Smooth muscle cell of the brain vasculature (primary cell): ENCODE data around the gene ARMC6.
"Not testable (repeated sequence)": the region's sequence is repeated elsewhere in the genome, so short reads cannot be mapped to it uniquely, and the experiment has no call there.

Experiments
- DNase-seq: peaks from one replicate; pipeline ENCODE4 v3.0.0-alpha.2; 2012; ENCODE audit warnings: low read depth, low spot score

The ARMC6 gene

GRCh38 chr19:19022380-19022961, 10.9 kb upstream of the ARMC6 start:
- no peak for DNase-seq

DNA sequence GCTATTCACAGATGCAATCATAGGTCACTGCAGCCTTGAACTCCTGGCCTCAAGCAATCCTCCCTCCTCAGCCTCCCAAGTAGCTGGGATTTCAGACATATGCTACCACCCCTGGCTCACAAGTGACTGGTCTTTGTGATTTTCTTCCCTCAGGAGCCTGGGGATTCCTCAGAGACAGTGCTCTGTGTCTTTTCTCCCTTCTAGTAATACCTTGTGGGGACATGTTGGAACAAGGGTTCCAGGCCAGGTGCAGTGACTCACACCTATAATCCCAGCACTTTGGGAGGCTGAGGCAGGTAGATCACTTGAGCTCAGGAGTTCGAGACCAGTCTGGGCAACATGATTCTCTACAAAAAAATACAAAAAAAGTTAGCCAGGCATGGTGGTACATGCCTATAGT, 10.0 kb upstream of the ARMC6 start:
- DNase-seq = not testable (repeated sequence)

DNA sequence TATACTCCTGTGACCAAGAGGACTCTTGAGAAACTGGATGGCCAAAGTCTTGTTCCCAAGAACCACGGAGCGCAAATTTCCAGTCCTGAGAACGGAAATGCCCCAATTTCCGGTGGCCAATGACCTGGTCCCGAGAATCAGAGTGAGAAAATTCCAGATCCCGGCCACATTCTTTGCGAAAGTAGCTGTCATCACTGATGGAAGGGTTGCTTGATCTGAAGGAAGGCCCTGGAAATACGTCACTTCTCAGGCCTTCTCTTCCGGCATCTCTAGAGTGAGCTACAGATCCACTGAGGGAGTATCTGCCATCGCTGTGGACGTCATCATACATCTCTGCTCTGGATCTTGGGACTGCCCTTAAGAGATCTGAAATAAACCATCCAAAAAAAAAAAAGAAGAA, 7.5 kb upstream of the ARMC6 start:
- no peak for DNase-seq

DNA sequence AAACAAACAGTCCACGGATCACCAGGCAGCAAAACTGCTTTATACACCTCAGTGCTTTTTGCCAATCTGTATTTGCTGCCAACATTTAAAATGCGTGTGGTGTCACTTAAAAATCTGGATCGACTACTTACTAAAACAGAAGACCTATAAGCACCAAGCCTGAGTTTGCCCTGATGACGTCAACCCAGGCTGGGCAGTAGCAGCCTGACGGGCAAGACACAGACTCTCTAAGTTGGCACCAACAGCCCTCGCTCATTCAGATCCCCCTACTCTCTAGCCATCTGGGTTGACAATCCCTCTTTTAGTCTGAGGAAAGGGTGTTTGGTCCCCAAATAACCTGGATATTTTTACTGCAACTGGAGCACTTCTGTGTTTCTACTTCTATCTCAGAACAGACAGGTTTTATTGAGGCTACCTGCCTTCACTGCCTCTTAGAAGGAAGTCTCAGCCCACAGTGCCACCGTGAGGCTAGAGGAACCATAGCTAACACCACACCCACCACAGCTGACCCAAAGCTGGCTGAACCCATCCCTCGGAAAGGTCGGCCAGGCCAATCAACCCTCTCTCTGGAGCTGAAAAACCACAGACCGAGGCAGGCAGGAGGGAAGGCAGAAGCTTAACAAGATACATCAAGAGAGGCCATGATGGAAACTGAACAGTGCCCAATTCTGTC, 7.0 kb upstream of the ARMC6 start:
- no peak for DNase-seq

- DNase-seq = no peak
Observed at GRCh38 chr19:19027228-19027627, 6.2 kb upstream of the ARMC6 start.

DNA sequence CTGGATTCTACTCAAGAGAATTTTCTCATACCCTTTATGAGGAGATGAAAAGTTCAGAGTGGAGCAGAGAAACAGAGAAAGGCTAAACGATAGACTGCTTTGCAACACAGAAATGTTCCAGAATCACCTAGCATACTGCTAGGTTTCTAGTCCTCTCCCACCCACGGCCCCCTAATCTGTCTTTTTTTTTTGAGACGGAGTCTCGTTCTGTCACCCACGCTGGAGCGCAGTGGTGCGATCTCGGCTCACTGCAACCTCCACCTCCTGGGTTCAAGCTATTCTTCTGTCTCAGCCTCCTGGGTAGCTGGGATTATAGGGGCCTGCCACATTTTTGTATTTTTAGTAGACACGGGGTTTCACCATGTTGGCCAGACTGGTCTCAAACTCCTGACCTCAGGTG, 4.9 kb upstream of the ARMC6 start:
- no peak for DNase-seq

DNA sequence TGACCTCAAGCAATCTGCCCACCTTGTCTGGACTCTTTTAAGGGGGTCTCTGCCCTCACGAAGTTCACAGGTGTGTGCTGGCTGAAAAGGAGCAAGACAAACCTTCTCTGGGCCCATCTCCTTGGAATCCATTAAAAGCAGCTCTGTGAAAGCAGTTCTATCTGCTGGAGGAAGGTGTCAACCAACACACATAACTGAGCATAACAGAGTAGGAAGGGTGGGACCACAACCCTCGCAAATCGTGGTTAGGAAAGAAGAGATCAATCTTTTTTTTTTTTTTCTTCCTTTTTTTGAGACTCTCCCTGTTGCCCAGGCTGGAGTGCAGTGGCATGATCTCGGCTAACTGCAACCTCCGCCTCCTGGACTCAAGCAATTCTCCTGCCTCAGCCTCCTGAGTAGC, 1.5 kb upstream of the ARMC6 start:
- no peak for DNase-seq

DNA sequence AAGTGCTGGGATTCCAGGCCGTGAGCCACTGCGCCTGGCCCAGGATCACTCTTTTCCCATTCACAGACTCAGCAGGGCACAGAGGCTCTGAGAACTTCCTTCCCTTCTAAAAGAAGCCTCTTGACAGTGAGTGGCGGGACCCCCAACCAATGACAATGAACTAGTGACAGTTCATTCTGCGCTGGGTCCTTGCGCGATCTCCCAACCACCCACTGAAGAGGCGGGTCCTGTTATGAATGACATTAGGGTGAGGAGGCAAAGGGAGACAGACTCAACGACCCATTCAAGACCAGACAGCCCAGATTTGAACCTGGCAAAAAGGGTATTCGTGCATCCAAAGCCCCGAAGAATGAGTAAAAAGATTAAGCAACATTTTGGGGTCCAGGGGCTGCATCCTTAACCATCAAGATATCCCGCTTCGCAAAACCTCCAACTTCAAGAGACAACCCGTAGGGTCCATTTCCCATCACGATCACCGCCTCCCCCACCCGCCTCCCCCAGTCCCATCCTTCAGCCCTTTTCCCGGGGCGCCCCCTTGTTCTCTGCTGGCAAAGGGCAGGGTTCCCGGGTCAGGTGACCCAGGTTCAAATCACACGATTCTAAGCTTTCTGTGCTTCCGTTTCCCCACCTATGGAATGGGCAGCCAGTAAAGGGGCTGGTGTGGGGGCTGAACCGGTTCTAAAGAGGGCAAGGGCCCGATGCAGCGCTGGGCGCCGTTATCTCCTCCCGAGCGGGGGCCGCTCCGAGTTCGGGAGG, 805 bp upstream of the ARMC6 start:
- DNase-seq = peak; percentile 78

- DNase-seq = no peak
Observed at GRCh38 chr19:19033176-19033425, 302 bp upstream of the ARMC6 start.

- DNase-seq = no peak
Observed at GRCh38 chr19:19034204-19034624, 811 bp downstream of the ARMC6 start.

- DNase-seq = no peak
Observed at GRCh38 chr19:19039901-19040300, 6.5 kb downstream of the ARMC6 start.

GRCh38 chr19:19040417-19040816, 7.0 kb downstream of the ARMC6 start:
- DNase-seq = no peak

- no peak for DNase-seq
Observed at GRCh38 chr19:19042732-19043280, 9.4 kb downstream of the ARMC6 start.

DNA sequence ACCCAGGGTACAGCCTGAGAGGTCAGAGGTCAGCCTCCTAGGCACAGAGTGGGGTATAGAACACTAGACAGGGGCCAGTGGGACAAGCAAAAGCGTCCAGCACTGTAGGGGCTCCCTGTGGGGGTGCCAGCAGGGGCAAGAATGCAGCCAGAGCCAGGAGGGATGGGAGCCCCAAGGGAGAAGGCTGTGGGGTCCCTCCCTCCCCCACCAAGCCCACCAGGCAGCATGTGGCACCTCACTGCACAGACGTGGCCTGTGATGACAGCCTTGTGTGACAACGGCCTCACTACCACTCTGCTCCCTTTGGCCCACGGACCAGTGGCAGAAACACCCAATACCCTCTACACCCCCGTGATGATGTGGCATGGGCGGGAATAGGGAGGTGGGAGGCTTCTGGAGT, 10.1 kb downstream of the ARMC6 start:
- no peak for DNase-seq

- DNase-seq = no peak
Observed at GRCh38 chr19:19043881-19044280, 10.5 kb downstream of the ARMC6 start.

DNA sequence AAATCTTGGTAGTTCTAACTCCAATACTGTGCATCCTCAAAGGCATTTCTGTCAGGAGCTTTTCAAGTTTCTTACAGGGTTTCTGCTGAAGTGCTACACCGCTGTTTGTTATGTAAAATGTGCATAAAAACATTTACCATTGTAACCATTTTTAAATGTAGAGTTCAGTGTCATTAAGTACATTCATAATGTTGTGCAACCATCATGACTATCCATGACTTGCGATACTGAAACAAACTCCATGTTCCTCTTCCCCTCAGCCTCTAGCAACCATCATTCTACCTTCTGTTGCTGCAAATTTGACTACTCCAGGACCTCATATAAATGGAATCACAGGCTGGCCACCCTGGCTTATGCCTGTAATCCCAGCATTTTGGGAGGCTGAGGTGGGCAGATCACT, 16.0 kb downstream of the ARMC6 start:
- no peak for DNase-seq

DNA sequence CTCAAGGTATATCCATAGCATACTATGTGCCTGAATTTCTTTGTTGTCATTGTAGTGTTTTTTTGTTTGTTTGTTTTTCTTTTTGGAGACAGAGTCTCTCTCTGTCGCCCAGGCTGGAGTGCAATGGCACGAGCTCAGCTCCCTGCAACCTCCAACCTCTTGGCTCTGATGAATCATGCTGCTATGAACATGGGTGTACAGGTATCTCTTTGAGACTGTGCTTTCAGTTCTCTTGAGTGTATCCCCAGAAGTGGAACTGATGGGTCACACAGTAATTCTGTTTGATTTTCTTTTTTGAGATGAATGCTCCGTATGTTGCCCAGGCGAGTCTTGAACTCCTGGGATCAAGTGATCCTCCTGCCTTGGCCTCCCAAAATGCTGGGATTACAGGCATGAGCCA, 16.7 kb downstream of the ARMC6 start:
- DNase-seq = no peak

- DNase-seq = no peak
Observed at GRCh38 chr19:19050731-19051130, 17.3 kb downstream of the ARMC6 start.

DNA sequence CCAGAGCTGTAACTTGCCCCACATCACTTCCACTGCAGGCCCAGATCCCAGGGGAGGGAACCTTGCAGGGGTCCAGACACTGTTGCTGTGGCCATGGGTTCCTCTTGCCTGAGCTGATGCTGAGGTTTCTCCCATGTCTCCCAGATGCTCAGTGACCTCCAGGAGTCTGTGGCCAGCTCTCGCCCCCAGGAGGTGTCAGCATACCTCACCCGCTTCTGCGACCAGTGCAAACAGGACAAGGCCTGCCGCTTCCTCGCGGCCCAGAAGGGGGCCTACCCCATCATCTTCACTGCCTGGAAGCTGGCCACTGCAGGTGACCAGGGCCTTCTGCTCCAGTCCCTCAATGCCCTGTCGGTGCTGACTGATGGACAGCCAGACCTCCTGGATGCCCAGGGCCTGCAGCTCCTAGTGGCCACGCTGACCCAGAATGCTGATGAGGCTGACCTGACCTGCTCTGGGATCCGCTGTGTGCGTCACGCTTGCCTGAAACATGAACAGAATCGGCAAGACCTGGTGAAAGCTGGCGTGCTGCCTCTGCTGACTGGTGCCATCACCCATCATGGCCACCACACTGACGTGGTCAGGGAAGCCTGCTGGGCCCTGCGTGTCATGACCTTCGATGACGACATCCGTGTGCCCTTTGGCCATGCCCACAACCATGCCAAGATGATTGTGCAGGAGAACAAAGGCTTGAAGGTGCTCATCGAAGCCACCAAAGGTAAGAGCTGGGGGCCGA, 18.2 kb downstream of the ARMC6 start:
- DNase-seq = no peak

DNA sequence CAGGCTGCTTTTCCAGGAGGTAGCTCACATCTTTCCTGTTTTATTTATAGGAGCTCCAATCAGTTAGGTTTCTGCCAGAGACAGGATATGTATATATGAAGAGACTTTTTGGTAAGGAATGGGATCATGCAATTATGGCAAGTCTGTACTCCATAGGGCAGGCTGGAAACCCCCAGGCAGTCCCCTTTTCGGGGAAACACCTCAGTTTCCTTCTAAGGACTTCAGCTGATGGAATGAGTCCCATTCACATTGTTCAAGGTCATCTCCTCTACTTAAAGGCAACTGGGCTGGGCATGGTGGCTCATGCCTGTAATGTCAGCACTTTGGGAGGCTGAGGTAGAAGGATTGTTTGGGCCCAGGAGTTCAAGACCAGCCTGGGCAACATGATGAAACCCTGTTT, 19.5 kb downstream of the ARMC6 start:
- DNase-seq = no peak

GRCh38 chr19:19053508-19054314, 20.3 kb downstream of the ARMC6 start:
- DNase-seq = no peak
